ENCODE measurements around the gene PRSS53.

DNA sequence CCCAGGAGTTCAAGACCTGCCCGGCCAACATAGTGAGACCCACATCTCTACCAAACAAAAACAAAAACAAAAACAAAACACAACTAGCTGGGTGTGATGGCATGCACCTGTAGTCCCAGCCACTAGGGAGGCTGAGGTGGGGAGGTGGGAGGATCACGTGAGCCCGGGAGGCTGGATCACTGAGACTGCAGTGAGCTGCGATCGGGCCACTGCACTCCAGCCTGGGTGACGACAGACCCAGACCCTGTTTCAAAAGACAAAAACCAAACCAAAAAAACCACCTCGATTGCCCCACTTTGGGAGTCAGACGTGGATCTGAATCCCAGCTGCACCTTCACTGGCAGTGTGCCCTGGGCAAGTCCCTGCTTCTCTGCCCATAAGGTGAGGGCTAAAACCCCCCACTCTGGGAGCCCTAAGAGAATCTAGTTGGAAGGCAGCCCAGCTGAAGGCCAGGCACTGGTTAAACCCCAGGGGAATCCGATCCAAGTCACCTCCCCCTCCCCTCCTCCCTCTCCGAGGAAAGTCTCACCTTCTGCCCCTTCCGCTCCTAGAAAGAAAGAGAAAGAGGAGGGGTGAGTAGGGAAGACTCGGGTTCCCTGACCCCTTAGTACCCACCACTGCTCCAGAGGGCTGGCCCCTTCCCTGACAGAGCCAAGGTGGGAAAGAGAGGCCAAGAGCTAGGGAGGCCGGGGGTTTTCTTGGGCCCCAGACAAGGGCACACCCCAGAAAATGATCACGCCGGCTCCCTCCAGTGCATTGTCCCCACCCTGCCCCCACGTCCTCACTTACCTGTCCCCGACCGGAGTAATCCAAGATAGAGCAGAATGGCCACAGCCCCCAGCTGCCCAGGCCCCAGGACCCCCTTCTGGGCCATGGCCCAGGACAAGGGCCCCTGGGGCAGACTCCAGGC is 46.1 kb upstream of the PRSS53 start:
- TF ChIP-seq, protein P1, sequence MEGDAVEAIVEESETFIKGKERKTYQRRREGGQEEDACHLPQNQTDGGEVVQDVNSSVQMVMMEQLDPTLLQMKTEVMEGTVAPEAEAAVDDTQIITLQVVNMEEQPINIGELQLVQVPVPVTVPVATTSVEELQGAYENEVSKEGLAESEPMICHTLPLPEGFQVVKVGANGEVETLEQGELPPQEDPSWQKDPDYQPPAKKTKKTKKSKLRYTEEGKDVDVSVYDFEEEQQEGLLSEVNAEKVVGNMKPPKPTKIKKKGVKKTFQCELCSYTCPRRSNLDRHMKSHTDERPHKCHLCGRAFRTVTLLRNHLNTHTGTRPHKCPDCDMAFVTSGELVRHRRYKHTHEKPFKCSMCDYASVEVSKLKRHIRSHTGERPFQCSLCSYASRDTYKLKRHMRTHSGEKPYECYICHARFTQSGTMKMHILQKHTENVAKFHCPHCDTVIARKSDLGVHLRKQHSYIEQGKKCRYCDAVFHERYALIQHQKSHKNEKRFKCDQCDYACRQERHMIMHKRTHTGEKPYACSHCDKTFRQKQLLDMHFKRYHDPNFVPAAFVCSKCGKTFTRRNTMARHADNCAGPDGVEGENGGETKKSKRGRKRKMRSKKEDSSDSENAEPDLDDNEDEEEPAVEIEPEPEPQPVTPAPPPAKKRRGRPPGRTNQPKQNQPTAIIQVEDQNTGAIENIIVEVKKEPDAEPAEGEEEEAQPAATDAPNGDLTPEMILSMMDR (conservative IDR thresholded peaks at IDR 0.05; ENCODE audit: low read depth, low read length): no peak
- no peak for TF ChIP-seq EZH2 (IDR thresholded peaks at IDR 0.05; ENCODE audit: low read length, unreplicated experiment)
